HG03521 (cell line): ENCODE data around the gene ITGB6.
"Not testable (repeated sequence)": the region's sequence is repeated elsewhere in the genome, so short reads cannot be mapped to it uniquely, and the experiment has no call there.

Experiments used
- ATAC-seq: cut with Tn5 transposase; IDR thresholded peaks from one replicate; pipeline ENCODE4 v1.9.1; 2021; ENCODE audit warnings: mild to moderate bottlenecking, moderate library complexity; ENCODE audit not compliant: unreplicated experiment

ITGB6 gene

GRCh38 chr2:160194351-160194750 is 5.7 kb downstream of the ITGB6 start:
- no peak for ATAC-seq

- not testable (repeated sequence) for ATAC-seq
These were observed 18.8 kb downstream of the ITGB6 start for GRCh38 chr2:160181146-160181836.

GRCh38 chr2:160180690-160181089 is 19.4 kb downstream of the ITGB6 start:
- ATAC-seq = not testable (repeated sequence)

- no peak for ATAC-seq
These were observed 19.9 kb downstream of the ITGB6 start for GRCh38 chr2:160180172-160180571.

DNA sequence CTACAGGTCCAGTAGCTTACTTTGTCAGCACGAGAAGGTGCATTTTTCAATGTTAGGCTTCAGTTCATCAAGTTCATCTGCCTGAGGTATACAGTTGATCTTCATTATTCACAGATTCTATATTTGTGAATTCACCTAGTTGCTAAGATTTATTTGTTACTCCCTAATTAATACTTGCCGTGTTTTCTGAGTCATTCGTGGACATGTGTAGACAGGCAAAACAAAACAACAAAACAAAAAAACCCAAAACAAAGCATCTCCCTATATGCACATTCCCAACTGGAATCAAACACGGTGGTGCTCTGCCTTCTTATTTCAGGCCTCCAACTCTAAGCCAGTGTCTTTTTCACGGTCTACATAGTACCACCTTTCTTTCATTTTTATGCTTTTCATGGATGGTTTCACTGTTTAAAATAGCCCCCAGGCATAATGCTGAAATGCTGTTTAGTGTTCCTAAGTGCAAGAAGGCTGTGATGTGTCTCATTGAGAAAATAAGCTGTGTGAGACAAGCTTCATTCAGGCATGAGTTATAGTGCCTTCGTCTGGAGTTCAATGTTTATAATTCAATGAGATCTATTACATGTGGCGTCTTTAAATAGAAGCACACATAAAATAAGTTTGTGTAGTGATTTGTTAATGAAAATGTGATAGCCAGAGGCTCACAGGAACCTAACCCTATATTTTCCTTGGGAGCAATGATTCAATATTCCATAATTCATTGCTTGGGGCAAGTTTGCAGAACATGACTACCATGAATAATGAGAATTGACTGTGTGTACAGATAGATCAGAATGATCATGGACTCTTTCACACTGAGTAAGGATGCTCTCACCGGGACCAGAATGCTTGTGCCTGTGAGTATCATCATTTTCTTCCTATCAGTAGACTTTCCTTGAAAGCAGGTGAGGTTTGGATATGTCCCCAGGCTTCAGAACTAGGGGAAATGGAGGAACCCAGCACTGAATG is 24.6 kb downstream of the ITGB6 start:
- ATAC-seq = no peak

DNA sequence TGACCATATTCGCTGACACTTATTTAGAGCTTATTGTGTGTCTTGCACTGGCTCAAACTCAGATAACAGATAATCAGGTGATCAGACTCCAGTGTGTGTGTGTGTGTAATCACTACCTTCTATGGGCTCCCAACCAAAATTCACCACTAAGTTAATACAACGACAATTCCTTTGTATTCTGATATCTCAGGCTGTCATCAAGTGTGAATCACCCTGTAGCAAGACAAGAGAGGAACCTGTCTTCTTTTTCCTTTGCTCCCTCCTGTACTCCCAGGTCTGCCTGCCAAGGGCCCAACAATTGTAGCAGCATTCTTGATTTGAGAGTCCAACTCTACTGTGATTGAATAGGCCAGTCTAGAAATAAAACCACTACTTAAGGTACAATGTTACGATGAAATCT is 25.8 kb downstream of the ITGB6 start:
- no peak for ATAC-seq

DNA sequence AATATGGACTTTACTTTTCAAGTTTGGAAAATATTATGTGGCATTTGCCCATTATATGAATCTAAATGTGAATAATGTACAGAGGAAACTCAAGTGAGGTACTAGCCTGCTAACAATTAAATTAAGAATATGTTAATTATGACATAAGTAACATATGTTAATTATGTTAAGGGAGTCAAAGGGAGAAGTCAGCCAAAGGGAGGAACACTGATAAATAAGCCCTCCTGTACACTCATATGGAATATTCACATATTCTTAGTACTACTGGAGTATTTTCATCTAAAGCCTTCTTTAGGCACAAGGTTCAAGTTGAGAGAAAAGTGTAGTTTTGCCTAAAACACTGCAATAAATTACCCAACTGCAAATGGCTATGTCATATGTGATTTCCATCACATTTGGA is 30.1 kb downstream of the ITGB6 start:
- ATAC-seq = no peak

- no peak for ATAC-seq
These were observed 30.6 kb downstream of the ITGB6 start for GRCh38 chr2:160169471-160169870.

GRCh38 chr2:160168878-160169277 is 31.2 kb downstream of the ITGB6 start:
- ATAC-seq = no peak

GRCh38 chr2:160167089-160167740 is 32.9 kb downstream of the ITGB6 start:
- no peak for ATAC-seq

DNA sequence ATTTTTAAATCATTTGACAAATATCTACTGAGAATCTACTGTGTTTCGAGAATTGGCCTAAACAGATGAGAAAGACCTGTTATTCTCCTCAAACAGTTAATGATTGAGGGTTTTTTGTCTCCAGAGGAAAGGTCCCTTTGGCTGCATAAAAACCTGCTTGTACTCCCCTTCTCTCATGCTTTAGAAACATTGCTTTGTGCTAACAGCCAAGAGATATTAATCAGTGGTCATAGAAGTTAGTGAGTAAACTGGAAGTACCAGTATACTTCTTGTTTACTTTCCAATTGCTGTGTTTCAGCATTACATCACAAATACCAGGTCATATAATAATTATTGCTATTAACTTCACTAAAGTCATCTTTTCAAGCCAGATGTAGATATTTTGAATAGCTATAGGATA is 34.1 kb downstream of the ITGB6 start:
- ATAC-seq = no peak

GRCh38 chr2:160165081-160165480 is 35.0 kb downstream of the ITGB6 start:
- ATAC-seq = no peak

DNA sequence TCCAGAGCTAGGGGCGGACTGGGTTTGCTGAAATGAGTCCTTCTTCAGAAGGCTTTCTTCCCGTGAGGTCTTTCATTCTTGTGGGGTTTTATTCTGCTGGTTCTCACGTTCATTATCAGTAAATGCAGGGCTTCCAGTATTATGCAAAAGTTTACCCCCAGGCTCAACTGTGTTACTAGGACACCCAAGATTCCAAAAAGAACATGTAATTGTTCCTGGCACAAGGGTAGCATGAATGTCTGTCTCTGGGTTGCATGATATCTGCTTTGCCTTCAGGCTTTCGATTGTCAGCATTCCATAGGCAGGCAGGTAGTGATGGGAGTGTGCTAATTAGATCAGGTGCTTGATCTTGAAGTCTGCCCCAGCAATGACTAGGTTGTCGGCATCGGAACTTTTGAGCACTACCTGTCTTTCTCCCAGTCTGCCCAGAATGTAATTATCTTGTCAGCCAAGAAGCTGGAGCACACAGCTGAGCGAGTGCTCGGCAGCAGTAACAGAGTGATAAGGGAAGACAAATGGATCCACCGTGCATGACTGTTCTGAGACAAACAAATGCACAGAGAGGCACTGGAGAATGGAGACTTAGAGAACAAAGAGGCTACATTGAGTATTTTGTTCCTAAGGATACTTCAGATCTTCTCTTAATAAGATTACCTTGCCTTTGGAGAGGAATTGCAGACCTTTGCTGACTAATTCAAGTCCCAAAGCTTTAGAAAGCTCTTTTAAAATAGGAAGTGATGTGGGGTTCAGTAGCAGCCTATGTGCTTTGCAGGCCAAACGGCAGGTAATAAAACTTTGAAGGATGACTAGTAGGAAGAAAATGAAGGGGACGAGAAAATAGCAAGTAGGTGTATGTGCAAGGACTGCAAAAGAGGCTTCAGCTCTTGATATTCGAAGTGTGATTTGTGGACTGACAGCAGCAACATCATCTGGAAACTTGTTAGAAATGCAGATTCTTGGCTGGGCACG is 41.9 kb downstream of the ITGB6 start:
- ATAC-seq = no peak

DNA sequence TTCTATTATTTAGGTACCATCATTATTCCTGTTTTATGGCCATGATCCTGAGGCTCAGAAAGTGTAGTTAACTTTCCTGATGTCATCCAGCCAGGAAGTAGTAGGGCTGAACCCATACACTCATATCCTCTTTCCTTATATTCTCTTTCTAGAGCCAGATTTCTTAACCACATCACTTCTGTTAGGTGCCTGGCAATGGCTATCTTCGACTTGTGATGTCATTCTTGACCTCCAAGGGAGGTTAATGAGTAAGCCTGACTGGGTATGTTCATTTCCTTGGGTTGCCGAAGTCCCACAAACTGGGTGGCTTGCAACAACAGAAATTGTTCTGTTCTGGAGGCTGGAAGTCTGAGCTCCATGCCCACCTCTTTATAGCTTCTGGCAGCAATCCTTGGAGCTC is 43.4 kb downstream of the ITGB6 start:
- no peak for ATAC-seq

GRCh38 chr2:160156100-160156499 is 44.0 kb downstream of the ITGB6 start:
- ATAC-seq = no peak

- not testable (repeated sequence) for ATAC-seq
These were observed 51.7 kb downstream of the ITGB6 start for GRCh38 chr2:160148419-160148818.

DNA sequence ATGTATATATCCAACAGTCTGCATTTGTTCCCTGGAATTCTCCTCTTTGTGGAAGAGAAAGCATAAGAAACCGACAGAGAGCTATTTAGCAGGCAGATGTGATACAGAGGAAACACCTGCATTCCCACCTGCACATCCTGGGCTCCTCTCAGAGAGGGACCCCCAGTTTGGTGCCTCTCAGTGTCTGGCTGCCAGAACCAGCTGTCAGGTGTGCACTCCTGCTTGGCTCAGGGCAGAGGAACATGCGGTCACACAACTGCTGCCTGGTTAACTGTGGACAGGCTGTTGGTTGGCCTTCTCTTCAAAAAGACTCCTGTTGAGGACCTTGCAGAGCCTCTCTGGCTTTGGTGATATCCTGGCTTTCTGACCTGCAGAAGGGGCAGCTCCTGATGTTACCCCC is 54.6 kb downstream of the ITGB6 start:
- no peak for ATAC-seq

DNA sequence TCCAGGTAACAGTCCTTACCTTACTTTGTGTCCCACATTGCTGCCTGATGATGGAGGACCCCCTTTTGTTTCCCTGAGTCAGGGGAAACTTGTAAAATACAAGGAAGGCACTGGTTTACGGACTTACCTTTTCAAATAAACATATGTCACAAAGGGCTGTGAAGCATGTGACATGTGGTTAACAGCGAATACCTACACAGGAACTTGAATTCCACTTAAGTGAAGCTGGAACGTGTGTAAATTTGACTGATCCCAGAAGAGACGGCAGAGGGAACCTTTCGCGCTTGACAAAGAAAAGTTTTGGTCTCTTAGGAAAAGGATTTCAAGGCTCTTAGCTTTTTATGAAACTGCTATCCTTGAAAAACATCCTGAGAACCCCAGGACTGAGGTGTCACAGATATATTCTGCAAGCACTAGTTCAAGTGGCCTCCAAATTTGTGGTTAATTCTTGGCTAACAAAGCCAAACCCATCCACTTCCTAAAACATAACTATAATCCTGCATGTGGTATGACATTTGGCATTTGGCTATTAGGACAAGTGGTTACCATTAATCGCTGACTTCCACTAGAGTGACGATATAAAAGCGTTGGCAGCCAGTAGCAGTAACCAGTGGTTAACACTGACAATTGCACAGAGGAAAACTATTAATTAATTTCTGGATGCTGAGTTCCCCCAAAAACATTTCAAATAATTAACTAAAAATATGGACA is 55.6 kb downstream of the ITGB6 start:
- ATAC-seq = no peak

DNA sequence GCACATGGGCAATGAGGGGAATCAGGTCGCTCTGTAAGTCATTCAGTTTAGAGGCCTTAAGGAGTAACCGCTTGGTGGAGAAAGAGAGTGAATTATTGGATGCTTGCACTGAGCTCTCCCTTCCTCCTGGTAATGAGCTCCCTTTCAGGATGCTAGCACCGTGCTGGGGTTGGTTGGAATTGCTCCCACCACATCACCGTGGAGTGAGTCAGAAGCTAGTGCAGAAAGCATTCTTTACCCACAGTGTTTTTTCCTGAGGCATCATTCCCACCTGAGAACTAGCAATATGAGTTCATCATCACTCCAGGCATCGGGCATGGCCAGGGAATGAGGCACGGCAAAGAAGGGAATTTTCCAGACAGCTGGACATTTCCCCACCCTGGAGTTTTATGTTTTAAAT is 57.6 kb downstream of the ITGB6 start:
- no peak for ATAC-seq

GRCh38 chr2:160141912-160142311 is 58.2 kb downstream of the ITGB6 start:
- ATAC-seq = no peak
